Cortex of kidney (tissue), 1 donor: ENCODE data around the gene ZNF606.
"Not testable (repeated sequence)": the region's sequence is repeated elsewhere in the genome, so short reads cannot be mapped to it uniquely, and the experiment has no call there.

Source experiments
- DNase-seq: peaks from one replicate; lab custom pipeline; 2025; lab: John Stamatoyannopoulos, UW

The ZNF606 gene

DNA sequence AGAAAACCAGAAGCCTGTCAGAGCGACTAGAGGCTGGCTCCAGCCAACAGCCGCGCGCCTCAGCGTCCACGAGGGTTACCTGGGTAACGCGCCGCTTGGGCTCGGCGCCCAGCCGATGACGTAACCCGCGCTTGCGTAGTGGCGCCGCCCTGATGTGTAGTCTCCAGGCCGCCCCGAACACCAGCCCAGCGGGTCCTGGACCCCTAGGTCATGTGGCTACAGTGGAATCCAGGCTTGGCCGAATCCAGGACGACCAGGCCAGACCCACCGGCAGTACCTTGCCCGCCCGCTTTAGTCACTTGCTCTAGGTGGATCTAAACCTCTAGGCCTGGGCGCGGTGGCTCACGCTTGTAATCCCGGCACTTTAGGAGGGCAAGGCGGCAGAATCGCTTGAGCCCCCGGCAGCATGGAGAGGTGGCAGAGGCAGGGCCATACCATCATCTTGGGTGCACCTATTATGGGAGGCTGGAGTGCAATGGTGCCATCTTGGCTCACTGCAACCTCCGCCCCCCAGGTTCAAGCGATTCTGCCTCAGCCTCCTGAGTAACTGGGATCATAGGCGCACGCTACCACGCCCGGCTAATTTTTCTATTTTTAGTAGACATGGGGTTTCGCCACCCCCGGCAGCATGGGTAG, 7.2 kb upstream of the ZNF606 start:
- no peak for DNase-seq

DNA sequence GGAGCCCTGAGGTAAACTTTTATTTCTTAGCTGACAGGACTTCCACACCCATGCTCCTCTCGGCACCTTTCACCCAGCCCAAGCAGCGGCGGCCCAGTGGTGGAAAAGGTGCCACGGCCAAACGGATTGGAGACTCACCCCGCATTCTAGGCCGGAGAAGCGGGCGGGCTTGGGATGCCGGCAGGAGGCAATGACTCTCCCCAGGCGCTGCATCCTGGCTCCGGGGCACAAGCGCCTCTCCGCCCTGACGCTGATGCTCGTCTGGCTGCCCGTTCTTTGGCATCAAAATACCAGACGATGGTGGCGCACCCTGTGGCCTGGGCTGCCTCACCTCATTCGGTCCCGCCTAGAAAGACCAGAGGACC, 6.7 kb upstream of the ZNF606 start:
- DNase-seq = no peak

DNA sequence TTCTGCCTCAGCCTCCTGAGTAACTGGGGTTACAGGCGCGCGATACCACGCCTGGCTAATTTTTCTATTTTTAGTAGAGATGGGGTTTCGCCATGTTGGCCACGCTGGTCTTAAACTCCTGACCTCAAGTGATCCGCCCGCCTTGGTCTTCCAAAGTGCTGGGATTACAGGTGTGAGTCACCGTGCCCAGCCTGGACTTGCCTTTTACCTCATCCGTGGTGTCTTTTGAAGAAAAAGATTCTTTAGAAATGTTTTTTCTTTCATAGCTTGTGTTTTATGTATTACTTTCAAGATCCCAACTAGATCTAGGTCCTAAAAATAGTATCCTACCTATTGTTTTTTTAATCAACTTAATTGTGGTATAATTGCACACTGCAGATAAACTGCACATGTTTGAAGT, 6.3 kb upstream of the ZNF606 start:
- not testable (repeated sequence) for DNase-seq

DNA sequence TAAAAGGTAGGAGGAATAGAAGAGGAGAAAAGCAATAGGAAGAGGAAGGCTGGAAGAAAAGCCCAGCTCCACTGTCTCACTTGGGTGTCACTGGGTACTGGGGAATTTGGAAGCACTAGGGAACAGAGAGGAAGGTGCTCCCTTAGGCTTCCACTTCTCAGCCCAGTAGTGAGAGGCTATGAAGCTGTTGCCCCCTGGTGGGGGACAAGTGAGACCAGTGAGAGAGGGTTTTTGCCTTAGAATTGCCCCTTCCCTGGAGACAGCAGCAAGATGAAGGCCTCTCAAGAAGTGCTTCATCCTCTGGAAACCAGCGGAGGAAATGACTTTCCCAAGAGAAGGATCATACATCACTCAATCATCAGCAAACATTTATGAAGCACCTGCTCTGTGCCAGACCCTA, 4.7 kb upstream of the ZNF606 start:
- no peak for DNase-seq

DNA sequence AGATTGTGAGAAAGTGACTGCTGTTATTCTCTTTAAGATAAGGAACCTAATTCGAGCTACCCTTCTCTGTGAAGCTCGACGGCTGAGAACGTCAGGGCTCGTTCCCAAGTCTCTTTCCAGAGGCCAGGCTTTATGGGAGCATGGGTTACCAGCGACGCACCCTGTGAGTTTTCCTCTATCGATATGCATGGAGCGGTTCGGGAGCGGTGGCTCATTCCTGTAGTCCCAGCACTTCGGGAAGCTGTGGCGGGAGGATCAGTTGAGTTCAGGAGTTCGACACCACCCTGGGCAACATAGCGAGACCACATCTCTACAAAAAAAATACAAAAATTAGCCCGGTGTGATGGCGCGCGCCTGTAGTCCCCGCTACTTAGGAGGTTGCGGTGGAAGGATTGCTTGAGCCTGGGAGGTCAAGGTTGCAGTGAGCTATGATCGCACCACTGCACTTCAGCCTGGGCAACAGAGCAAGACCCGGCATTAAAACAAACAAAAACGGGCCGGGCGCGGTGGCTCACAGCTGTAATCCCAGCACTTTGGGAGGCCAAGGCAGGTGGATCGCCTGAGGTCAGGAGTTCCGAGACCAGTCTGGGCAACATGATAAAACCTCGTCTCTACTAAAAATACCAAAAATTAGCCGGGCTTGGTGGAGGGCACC, 681 bp upstream of the ZNF606 start:
- no peak for DNase-seq

DNA sequence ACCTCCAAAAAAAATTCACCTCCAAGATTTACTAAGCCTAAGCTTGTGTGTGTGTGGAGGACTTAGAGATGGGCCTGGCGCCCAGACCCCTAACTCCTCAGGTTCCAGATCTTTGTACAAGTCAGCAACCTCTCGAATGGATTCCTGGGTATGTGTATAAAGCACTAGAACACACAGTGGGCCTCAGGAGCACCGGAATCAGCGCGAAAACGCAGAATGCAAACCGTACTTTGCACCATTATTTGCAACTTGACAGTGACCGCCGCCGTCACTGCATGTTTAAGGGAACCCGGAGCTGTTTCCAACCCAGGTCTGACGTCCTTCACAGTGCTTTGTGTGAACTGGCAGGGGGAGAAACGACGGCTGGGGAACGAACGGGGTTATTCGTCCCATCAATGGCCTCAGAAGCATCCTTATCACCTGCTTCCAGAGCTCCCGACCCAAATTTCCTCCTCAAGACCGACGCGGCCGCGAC, 688 bp downstream of the ZNF606 start:
- DNase-seq = no peak

DNA sequence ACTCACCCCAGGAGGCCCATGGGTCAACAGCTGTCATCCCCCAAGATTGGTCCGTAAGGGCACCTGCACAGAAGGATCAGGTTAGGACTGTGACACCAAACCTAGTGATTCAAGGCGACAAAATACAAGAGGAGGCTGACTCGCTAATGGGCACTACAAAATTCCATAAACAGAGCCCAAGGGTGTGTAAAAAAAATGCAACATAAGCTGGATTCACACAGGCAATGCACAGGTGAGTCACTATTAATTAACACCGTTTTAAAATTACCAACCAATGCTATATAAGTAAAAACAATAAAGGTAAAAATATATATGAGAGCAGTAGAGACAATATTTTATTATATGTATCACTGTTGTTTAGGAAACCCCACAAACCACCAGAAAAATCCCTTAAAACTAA, 1.9 kb downstream of the ZNF606 start:
- DNase-seq = no peak

DNA sequence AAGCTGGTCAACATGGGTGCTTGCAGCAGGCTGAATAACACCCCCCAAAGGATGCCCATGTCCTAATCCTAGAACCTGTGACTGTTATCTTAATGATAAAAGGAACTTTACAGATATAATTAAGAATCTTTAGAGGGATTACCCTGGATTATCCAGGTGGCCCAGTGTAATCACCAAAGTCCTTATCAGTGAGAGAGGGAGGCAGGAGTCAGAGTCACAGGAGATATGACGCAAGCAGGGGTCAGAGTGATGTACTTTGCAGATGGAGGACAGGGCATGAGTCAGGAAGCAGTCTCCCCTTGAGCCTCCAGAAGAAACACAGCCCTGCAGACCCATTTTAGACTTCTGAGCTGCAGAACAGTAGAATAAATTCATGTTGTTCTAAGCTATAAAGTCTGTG, 9.8 kb downstream of the ZNF606 start:
- no peak for DNase-seq

DNA sequence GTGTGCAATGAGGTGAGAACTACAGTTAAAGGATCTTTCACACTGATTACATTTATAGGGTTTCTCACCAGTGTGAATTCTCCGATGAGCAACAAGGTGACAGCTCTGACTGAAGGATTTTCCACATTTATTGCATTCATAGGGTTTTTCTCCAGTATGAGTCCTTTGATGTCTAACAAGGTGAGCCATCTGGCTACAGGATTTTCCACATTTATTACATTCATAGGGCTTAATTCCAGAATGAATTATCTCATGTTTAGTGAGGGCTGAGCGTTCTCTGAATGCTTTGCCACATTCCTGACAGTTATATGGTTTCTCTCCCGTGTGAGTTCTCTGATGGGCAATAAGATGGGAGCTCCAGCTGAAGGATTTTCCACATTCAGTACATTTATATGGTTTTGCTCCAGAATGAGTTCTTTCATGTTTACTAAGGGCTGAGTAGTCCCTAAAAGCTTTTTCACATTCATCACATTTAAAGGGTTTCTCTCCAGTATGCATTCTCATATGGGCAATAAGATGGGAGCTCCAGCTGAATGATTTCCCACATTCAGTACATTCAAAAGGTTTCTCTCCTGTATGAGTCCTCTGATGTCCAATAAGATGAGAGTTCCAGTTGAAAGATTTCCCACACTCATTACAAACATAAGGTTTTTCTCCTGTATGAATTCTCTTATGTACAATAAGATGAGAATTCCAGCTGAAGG, 23.9 kb downstream of the ZNF606 start:
- no peak for DNase-seq

DNA sequence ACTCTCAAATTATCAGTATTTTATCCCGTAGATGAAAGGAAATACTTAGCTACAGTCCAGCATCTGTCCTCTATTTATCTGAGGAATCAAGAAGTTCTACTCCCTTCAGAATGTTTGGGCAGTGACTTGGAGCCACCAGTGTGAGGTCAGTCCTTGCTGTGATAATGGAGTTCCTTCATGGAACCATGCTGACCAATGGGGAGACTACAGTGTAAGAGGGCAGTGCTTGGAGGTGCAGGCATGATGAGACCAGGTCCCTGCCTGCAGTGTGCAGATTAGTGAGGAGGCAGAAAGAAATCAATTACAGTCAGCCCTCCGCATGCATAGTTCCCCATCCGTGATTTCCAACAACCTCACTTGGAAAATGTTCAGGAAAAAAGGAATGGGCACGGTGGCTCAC, 28.2 kb downstream of the ZNF606 start, which contains the start of gene C19orf18:
TSS of gene C19orf18 (minus strand) at position 101 of the 400 bp plus-strand sequence. CDS start 102 bp downstream, outside the sequence.
- DNase-seq = no peak

DNA sequence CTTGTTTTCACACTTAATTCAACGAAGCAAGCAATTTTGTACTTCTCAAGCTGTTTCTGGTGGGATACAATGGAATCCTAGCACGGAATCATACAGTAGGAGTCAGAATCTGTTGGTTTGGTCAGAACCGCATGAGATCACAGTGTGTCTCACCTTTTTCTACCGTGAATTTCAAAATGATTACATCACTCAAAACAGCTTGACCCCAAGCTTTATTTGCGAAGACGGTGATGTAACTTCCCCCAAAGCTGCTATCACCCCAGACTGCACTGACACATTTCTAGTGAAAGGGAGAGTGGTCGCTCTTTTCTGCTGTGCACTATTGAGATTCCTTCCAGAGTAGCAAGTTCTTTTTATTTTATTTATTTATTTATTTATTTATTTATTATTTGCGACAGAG, 37.9 kb downstream of the ZNF606 start:
- DNase-seq = no peak

DNA sequence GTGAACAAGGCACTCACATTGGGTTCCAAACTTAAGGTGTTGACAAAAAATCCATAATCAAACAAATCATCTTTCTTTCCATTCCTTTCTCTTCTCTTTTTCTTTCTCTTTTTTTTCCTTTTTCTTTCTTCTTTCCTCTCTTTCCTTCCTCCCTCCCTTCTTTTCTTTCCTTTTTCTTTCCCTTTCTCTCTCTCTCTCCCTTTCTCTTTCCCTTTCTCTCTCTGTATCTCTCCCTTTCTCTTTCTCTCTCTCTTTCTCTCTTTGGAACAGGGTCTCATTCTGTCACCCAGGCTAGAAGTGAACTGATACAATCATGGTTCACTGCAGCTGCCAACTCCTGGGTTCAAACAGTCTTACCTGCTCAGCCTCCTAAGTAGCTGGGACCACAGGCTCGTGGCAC, 40.8 kb downstream of the ZNF606 start:
- no peak for DNase-seq

DNA sequence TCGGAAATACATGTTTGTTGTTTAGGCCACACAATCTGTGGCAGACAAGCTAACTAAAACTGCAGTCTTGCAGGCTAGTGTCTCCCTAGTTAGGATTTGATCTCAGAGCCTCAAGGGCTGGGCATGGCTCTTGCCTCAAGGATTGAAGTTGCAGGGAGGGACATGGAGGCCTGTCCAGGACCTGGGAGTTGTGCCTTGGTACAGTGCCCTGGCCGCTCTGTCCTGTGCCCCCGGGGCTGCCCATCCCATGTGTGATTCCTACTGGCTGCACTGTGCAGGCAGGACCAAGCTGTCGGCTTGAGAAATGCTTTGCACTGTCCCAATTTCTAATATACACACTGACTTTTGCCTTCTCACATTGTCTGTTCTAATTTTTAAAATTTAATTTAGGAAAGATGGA, 47.6 kb downstream of the ZNF606 start:
- no peak for DNase-seq

DNA sequence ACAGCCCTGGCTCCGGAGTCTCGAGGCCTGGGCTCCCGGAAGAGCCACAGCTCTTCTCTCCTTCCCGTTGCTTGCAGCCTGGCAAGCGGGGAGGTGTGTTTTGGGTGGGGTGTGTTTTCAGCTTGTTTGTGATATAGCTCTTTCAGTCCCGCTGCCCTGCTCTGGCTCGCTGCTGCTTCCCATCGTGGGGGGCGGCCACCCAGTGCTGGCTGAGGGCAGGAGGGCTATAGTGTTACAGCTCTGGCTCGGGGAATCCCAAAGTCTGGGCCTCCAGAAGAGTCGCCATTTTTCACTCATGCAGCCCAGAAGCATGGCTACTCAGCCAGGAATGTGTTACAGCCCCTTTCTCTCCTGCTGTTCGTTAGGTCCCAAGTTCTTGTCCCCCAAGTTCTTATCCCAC, 52.9 kb downstream of the ZNF606 start:
- DNase-seq = no peak

DNA sequence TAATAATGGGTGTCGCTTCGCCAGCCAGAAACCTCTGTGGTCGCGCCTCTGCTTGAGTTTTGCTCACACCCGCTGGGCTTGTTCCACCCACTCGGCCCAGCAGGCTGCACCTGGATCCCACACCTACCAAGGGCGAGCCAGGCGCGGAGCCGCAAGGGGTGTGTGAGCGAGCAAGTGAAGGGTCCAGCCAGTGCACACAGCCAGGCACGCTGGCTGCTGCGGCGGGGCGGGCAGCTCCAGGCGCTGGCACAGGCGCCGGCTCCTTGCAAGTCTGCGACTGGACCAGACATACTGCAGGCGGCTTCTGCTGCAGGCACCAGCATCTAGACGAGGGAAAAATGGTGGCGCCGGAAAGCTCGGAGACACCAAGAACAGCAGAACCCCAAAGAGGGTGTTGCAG, 53.3 kb downstream of the ZNF606 start:
- DNase-seq = no peak

DNA sequence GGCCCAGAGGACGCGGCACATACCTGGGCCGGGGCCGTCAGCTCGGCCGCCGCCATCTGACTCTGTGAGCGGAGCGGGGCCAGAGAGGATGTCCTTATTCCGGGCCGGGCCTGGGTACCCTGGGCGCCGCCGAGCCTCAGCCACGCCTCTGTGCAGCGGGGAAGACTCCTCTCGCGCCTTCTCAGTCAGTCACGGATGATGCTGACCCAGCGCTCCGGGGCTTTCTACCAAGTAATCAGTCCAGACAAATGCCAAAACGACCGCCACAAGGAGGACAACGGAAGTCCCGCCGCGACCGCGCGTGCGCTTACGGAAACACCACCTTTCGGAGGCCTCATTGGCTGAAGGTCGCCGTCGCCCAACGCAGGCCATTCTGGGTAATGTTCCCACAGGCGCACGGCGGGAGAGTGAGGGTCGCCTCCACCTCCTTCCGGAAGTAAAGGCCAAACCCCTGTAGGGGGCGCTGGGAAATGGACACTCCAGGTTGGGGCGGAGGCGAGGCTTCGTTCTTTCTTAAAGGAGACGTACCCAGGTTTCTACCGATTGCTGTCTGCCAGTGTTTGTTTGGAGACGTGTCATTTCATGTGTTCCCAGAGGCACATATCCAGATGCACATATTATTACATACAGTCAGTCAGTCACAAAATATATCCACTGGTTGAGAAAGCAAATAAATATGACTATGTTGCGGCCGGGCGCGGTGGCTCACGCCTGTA, 55.0 kb downstream of the ZNF606 start, which contains the start of gene ZNF256:
TSS of gene ZNF256 (minus strand) at position 288 of the 716 bp plus-strand sequence. CDS start at position 56, 232 bp downstream.
- DNase-seq = no peak

DNA sequence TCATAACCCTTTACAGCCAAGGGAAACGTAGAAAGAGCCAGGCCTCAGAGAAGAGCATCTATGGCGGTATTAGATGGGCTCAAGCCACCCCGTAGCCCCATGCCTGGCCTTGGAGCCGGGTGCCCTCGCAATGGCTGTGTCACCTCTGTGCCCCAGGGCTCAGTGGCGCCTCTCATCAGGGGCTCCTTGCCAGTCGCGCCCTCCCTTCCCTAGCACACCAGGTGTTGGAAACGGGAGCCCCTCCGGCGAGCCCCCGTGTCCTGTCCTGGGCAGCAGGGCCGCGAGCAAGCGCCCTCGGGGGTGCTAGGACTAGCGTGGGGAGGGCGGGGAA, 55.6 kb downstream of the ZNF606 start:
- DNase-seq = no peak

DNA sequence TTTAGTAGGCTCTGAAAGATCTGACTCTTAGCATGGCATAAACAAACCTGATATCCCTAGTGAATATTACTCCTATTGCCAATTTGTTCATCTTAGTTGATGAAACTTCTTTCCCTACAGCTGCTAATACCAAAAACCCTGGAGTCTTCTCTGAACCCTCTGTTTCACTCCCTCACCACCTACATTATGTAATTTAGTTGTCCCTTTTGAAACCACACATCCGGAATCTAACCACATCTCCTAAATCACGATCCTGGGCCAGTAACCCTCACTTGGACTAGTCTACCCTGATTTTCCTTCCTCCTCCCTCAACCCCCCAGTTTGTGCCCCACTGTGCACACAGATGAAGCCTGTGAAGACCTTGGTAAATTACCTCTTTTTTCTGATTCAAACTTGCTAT, 56.3 kb downstream of the ZNF606 start:
- no peak for DNase-seq

DNA sequence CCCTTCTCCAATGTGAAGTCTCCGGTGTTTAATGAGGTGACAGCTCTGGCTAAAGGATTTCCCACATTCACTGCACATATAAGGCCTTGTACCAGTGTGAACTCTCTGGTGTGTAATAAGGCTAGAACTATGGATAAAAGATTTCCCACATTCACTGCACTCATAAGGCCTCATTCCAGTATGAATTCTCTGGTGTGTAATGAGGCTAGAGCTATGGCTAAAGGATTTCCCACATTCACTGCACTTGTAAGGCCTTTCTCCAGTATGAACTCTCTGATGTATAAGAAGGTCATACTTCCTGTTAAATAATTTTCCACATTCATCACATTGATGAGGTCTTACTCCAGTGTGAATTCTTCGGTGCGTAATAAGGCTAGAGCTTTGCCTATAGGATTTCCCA, 61.0 kb downstream of the ZNF606 start:
- no peak for DNase-seq

DNA sequence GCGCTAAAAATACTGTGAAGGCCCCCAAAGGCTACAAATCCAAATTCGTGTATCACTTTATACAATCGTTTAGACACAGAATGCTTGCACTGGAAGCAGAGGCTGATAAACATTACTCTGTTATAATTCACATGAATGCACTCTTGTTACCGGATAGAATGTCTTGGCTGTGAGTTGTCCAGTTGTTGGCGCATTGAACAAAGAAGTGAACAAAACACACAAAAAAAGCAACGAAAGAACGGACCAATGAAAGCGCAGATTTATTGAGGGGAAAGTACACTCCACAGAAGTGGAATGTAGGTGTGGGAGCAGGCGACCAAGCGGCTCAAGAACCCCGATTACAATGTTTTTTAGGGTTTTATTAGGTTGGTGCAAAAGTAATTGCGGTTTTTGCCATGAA, 66.9 kb downstream of the ZNF606 start:
- DNase-seq = no peak

DNA sequence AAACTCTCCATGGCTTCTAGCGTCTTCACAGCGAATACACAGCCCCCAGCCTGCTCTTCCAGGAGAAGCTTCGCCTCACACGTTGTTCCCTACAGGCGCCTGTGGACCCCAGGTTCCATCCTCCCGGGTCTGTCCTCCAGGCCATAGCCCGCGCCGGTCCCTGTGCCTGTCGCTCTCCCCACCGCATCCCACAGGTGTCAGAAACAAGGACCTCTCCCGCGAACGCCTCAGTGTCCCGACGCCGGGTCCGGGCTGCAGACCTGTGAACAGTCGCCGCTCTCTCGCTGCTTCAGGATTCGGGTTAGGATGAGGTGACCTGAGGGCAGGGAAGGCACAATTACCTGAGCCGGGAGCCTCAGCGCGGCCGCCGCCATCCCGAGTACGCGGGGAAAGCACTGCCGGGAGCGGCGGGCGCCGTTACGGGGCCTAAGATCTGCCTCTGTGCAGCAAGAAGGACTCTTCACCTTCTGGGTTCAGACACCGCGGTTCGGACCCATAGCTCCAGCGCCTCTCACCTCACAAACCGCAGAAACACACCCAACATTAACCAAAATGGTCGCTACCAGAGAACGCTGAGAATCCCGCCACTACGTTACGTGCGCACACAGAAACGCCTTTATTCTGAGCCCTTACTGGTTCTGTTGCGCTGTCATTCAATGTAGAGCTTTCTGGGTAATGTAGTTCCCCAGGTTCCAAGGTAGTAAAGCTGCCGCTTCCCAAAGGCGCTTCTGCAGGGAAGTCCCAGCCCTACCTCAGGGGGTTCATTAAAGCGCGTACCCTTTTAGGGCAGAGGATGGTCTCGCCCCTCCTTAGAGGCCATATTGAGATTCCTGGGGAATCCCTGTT, 67.6 kb downstream of the ZNF606 start, which contains the start of gene ZNF418:
TSS of gene ZNF418 (minus strand) at position 583 of the 846 bp plus-strand sequence. CDS start 1,580 bp downstream, outside the sequence.
- no peak for DNase-seq

DNA sequence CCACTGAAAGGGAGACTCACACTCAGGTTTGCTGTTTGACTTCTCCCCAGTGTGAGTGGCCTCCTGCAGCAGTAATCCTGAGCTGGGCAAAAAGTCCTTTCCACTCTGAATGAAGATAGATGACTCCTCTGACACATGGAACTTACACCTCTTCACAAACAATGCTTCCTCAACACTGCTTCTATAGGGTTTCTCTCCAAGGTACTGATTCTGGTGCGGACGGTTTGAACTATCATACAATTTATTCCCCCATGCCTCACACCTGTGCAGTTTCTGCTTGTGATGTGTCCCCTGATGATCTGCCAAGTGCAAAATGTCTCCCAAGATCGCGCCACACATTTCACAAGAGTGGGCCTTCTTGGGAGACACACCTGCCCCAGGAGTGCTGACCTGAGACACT, 75.0 kb downstream of the ZNF606 start:
- no peak for DNase-seq
